Activated B cell treated with CpG ODN at 0.5 μM for 24 hours (primary cell): ENCODE measurements around the gene BCL2L13. TPM values are rescaled to one million over a fixed set of nuclear protein-coding genes. Genes with fewer than 3 reads are reported as not detected.

ENCODE experiments used
- ATAC-seq: fragments of 200-7000 bp; cut with Tn5 transposase; one replicate; pipeline ENCODE4 v1.10.0; 2021; ENCODE audit warnings: low read depth, mild to moderate bottlenecking, moderate library complexity
- CTCF ChIA-PET: fragments of 350-600 bp; sonication (Branson Sonifier 250); formaldehyde crosslinking; loops from one replicate; lab custom pipeline; 2021; ENCODE audit warnings: antibody characterized with exemption; lab: Charles Lee
- POLR2A ChIA-PET: fragments of 350-600 bp; sonication (Branson Sonifier 250); formaldehyde crosslinking; loops from one replicate; lab custom pipeline; 2021; ENCODE audit warnings: antibody characterized with exemption; lab: Charles Lee
- DNase-seq: peaks from one replicate; pipeline ENCODE4 v3.0.0; 2022
- H3K27ac Mint-ChIP-seq: one replicate; pipeline ENCODE4 v1.8.0; 2020; ENCODE audit warnings: mixed read lengths
- H3K27me3 Mint-ChIP-seq: one replicate; pipeline ENCODE4 v1.8.0; 2021; ENCODE audit warnings: mixed read lengths
- H3K36me3 Mint-ChIP-seq: one replicate; pipeline ENCODE4 v1.8.0; 2021; ENCODE audit warnings: low read depth, mixed read lengths
- H3K4me1 Mint-ChIP-seq: one replicate; pipeline ENCODE4 v1.8.0; 2021; ENCODE audit warnings: mixed read lengths
- H3K4me3 Mint-ChIP-seq: one replicate; pipeline ENCODE4 v1.8.0; 2020; ENCODE audit warnings: mild to moderate bottlenecking, mixed read lengths
- H3K9me3 Mint-ChIP-seq: one replicate; pipeline ENCODE4 v1.8.0; 2020; ENCODE audit warnings: mixed read lengths
- intact Hi-C: fragments of 100-400 bp; cut with micrococcal nuclease; formaldehyde crosslinking; loops from one replicate; pipeline ENCODE4 v1.15.1; 2024
- total RNA-seq: library from RNA; stranded (reverse); gene quantifications from 2 replicates; pipeline ENCODE4 v1.2.3, GENCODE V29; 2022
- TF ChIP-seq, protein P1 (sequence below): fragments of 200-600 bp; IDR thresholded peaks from one replicate; pipeline ENCODE4 v1.8.0; 2022; ENCODE audit warnings: antibody characterized with exemption, mild to moderate bottlenecking

BCL2L13 gene
- total RNA-seq, 1 donor from 2014 or later = 38.7 TPM

DNA sequence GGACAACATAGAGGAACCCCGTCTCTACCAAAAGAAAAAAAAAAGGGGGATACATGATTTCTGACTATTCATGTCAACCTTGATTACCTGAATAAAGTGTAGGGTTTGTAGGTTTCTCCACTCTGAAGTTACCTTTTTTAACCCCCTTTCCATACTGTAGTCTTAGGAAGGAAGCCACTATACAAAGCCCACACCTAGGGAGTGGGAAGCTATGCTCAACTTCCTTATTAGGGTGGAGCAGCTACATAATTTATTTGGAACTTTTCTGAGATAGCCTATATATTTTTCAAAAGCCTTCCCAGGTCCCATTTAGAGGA is 9.4 kb upstream of the BCL2L13 start:
- H3K27me3 Mint-ChIP-seq = no peaks in the 10 kb centered on the region
- ChIA-PET CTCF (no interaction called here), POLR2A (interaction anchor here (0.7 to 1.7 kb wide), 3 partner anchors 10 to 34 kb away, joined by 3 to 8 read pairs (median 4); partner anchors contain the start of gene BCL2L13)
- intact Hi-C loops = no loop called here
- DNase-seq (no peak), ATAC-seq (no peak)
- TF ChIP-seq, protein P1, sequence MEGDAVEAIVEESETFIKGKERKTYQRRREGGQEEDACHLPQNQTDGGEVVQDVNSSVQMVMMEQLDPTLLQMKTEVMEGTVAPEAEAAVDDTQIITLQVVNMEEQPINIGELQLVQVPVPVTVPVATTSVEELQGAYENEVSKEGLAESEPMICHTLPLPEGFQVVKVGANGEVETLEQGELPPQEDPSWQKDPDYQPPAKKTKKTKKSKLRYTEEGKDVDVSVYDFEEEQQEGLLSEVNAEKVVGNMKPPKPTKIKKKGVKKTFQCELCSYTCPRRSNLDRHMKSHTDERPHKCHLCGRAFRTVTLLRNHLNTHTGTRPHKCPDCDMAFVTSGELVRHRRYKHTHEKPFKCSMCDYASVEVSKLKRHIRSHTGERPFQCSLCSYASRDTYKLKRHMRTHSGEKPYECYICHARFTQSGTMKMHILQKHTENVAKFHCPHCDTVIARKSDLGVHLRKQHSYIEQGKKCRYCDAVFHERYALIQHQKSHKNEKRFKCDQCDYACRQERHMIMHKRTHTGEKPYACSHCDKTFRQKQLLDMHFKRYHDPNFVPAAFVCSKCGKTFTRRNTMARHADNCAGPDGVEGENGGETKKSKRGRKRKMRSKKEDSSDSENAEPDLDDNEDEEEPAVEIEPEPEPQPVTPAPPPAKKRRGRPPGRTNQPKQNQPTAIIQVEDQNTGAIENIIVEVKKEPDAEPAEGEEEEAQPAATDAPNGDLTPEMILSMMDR = no peak
- peaks cover 26% of the 10 kb centered on the region for H3K36me3 Mint-ChIP-seq
- peak overlapping the region; percentile 97 for H3K27ac Mint-ChIP-seq
- no peaks in the 10 kb centered on the region for H3K9me3 Mint-ChIP-seq
- peaks cover 31% of the 10 kb centered on the region for H3K4me1 Mint-ChIP-seq
- peak overlapping the region; percentile 98 for H3K4me3 Mint-ChIP-seq

DNA sequence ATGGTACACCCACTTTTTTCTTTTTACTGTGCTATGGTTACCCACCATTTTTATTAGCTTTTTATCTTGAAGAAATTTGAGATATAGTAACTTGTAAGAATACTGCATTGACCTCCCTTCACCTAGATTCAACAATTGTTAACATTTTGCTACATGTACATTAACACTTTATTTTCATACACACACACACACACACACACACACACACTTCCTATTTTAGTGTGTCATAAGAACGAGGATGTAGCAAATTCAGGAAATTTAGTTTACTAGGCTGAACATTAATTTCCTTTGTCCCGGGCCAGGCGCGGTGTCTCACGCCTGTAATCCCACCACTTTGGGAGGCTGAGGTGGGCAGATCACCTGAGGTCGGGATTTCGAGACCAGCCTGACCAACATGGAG is 8.9 kb upstream of the BCL2L13 start:
- ATAC-seq (no peak), DNase-seq (no peak)
- peaks cover 31% of the 10 kb centered on the region for H3K4me1 Mint-ChIP-seq
- H3K36me3 Mint-ChIP-seq = peaks cover 21% of the 10 kb centered on the region
- H3K27me3 Mint-ChIP-seq = no peaks in the 10 kb centered on the region
- H3K27ac Mint-ChIP-seq = no peak overlapping the region
- no peak overlapping the region for H3K4me3 Mint-ChIP-seq
- ChIA-PET CTCF (no interaction called here), POLR2A (interaction anchor here (0.7 to 1.7 kb wide), 3 partner anchors 9 to 34 kb away, joined by 3 to 8 read pairs (median 4); partner anchors contain the start of gene BCL2L13)
- no peaks in the 10 kb centered on the region for H3K9me3 Mint-ChIP-seq
- TF ChIP-seq, protein P1 = no peak
- intact Hi-C loops = loop anchor here (10.0 kb wide), 1 partner anchor 545 kb away; the partner anchor contains the start of gene IL17RA

DNA sequence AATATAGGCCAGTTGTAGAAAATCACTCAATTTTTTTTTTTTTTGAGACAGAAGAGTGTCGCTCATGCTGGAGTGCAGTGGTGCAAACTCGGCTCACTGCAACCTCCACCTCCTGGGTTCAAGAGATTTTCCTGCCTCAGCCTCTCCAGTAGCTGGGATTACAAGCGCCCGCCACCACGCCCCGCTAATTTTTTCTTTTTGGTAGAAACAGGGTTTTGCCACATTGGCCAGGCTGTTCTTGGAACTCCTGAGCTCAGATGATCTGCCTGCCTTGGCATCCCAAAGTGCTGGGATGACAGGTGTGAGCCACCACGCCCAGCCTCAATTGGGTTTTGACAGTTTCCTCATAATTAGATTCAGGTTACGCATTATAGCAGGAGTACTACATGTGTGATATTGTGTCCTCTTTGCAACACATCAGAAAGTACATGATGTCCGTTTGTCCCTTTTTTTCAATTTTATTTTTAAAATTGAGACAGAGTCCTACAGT is 7.4 kb upstream of the BCL2L13 start:
- CTCF ChIA-PET = no interaction called here

DNA sequence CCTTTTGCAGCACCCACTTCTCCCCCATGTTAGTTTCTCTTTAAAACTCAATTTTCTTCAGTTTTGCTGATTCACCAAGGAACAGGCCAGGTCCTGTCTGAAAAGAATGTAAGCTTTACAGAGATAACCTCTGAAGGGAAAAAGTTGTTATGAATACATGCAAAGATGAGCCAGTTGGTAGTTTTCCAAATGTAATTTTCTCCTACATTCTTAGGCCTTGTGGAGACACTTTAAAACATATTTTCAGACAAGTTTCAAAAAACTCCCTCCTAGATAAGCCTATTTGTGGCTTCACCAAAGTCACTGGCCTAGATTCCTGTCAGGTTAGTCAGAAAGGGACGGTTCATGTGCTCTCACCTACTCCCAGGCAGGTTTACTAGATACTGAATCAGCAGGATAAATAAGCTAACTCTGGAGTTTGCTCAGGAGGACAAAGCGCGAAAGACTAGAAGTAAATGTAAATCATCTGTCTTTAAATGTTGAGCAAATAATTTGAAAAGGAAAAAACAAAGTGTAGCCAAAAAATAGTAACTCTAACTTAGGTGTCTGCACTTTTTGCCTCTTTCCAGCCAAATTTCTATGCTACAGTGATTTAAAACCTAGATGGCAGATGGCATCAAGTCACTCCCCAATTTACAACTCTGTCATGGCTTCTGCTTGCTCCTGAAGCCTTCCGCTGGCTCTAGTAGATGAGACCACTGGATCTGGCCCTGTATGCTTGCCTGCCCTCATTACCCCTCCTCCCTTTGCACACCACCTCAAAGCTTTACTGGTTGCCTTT is 5.2 kb upstream of the BCL2L13 start:
- Mint-ChIP-seq H3K9me3 (no peaks in the 10 kb centered on the region), H3K4me1 (peaks cover 25% of the 10 kb centered on the region), H3K4me3 (no peak overlapping the region), H3K27me3 (no peaks in the 10 kb centered on the region), H3K36me3 (peaks cover 11% of the 10 kb centered on the region), H3K27ac (no peak overlapping the region)
- ATAC-seq = no peak
- TF ChIP-seq, protein P1 = no peak
- DNase-seq = no peak
- CTCF ChIA-PET = no interaction called here
- intact Hi-C loops = loop anchor here (10.0 kb wide), 1 partner anchor 549 kb away; the partner anchor contains the start of gene IL17RA
- POLR2A ChIA-PET = no interaction called here

More for the DNA sequence above, 7.4 kb upstream of the BCL2L13 start:
- POLR2A ChIA-PET = interaction anchor here (0.7 kb wide), 1 partner anchor 1764 kb away, joined by 6 read pairs; no protein-coding TSS in a partner anchor
- H3K9me3 Mint-ChIP-seq = no peaks in the 10 kb centered on the region
- no peak overlapping the region for H3K4me3 Mint-ChIP-seq
- ATAC-seq (no peak), DNase-seq (no peak)
- H3K27me3 Mint-ChIP-seq = no peaks in the 10 kb centered on the region
- TF ChIP-seq, protein P1 = no peak
- H3K4me1 Mint-ChIP-seq = peaks cover 24% of the 10 kb centered on the region
- intact Hi-C loops = loop anchor here (10.0 kb wide), 1 partner anchor 546 kb away; the partner anchor contains the start of gene IL17RA
- no peak overlapping the region for H3K27ac Mint-ChIP-seq
- peaks cover 9% of the 10 kb centered on the region for H3K36me3 Mint-ChIP-seq

DNA sequence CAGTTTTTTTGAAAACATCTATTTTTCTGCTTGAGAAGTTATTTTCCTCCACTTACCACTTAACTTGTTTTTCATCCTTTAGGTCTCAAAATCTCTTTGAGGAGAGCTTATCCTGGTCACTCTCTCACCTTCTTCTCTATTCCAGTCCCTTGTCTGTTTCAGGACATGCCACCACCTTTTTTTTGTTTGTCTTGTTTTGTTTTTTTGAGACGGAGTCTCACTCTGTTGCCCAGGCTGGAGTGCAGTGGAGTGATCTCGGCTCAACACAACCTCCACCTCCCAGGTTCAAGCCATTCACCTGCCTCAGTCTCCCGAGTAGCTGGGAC is 4.6 kb upstream of the BCL2L13 start:
- no peak overlapping the region for H3K4me3 Mint-ChIP-seq
- intact Hi-C loops = loop anchor here (10.0 kb wide), 1 partner anchor 549 kb away; the partner anchor contains the start of gene IL17RA
- H3K27me3 Mint-ChIP-seq = no peaks in the 10 kb centered on the region
- H3K27ac Mint-ChIP-seq = no peak overlapping the region
- DNase-seq = no peak
- POLR2A ChIA-PET = no interaction called here
- peaks cover 23% of the 10 kb centered on the region for H3K4me1 Mint-ChIP-seq
- no peak for ATAC-seq
- TF ChIP-seq, protein P1 = no peak
- H3K36me3 Mint-ChIP-seq = peaks cover 10% of the 10 kb centered on the region
- no peaks in the 10 kb centered on the region for H3K9me3 Mint-ChIP-seq
- CTCF ChIA-PET = no interaction called here
